Measurements from ENCODE around the gene FUNDC2. TPM values are rescaled to one million over a fixed set of nuclear protein-coding genes. Genes with fewer than 3 reads are reported as not detected.

FUNDC2 gene
- polyA plus RNA-seq, 3 donors, result 42.7 to 166 (median 148) TPM

- H3K9ac ChIP-seq (ENCODE audit: insufficient read depth, low read length, poor library complexity, severe bottlenecking), result no peak overlapping the region
- H3K27me3 ChIP-seq (ENCODE audit: control insufficient read depth in 2 of 2, insufficient read depth in 2 of 2, low read length in 2 of 2), result peaks cover 0 to 2% of the 10 kb centered on the region in 2 donors
- H3K27ac ChIP-seq (ENCODE audit: low read depth in 1 of 2, low read length in 2 of 2), result no peak overlapping the region
- no peak overlapping the region for H3K4me2 ChIP-seq (replicated peaks; ENCODE audit: extremely low read depth, low read length, poor library complexity, severe bottlenecking)
- H3K4me3 ChIP-seq (replicated peaks in 1 of 3; ENCODE audit: low read depth in 2 of 3, low read length in 3 of 3), result no peak overlapping the region
- intact Hi-C loops (cut with micrococcal nuclease), result no loop called here
- peaks cover 5 to 6% of the 10 kb centered on the region in 2 donors for H3K4me1 ChIP-seq (ENCODE audit: control insufficient read depth in 1 of 2, insufficient read depth in 2 of 2, low read length in 2 of 2)
- H3K9me3 Mint-ChIP-seq, result peaks cover 0 to 5% (median 0%) of the 10 kb centered on the region in 7 donors
- 100% methylated on average over 1 of the region's 6 CpGs for WGBS (ENCODE audit: insufficient coverage)
- peak overlapping the region in 1 of 7 donors; percentile 34 for H3K27ac Mint-ChIP-seq
- H3K4me1 Mint-ChIP-seq, result peaks cover 8% of the 10 kb centered on the region
- no peak overlapping the region for H3K4me3 Mint-ChIP-seq
- H3K36me3 ChIP-seq (replicated peaks in 1 of 2; ENCODE audit: control insufficient read depth in 1 of 2, insufficient read depth in 2 of 2, low read length in 2 of 2), result no peaks in the 10 kb centered on the region
- H3K36me3 Mint-ChIP-seq, result peaks cover 0 to 4% of the 10 kb centered on the region in 2 donors
- no peak for TF ChIP-seq CTCF (IDR thresholded peaks at IDR 0.05)
- H3K79me2 ChIP-seq (ENCODE audit: insufficient read depth, low read length), result peaks cover 11% of the 10 kb centered on the region
- no peak overlapping the region for H2AFZ ChIP-seq (ENCODE audit: insufficient read depth, low read depth, low read length, poor library complexity, severe bottlenecking)
- DNase-seq, result no peak
- H3K9me3 ChIP-seq (replicated peaks in 1 of 2; ENCODE audit: control insufficient read depth in 1 of 2, insufficient read depth in 1 of 2, low read length in 2 of 2), result no peaks in the 10 kb centered on the region
- H4K20me1 ChIP-seq (ENCODE audit: insufficient read depth, low read length), result no peaks in the 10 kb centered on the region
- peaks cover 0 to 3% (median 0%) of the 10 kb centered on the region in 3 donors for H3K27me3 Mint-ChIP-seq (ENCODE audit: low read depth in 3 of 3)
Measured at GRCh38 chrX:155023907-155024833, 2.5 kb upstream of the FUNDC2 start.

- H4K20me1 ChIP-seq (ENCODE audit: insufficient read depth, low read length), result no peaks in the 10 kb centered on the region
- H3K36me3 ChIP-seq (replicated peaks in 1 of 2; ENCODE audit: control insufficient read depth in 1 of 2, insufficient read depth in 2 of 2, low read length in 2 of 2), result no peaks in the 10 kb centered on the region
- H3K9ac ChIP-seq (ENCODE audit: insufficient read depth, low read length, poor library complexity, severe bottlenecking), result peak overlapping the region; percentile 87
- no peaks in the 10 kb centered on the region for H3K9me3 ChIP-seq (replicated peaks in 1 of 2; ENCODE audit: control insufficient read depth in 1 of 2, insufficient read depth in 1 of 2, low read length in 2 of 2)
- H3K27ac ChIP-seq (ENCODE audit: low read depth in 1 of 2, low read length in 2 of 2), result peak overlapping the region; percentile 94 to 96
- H3K4me2 ChIP-seq (replicated peaks; ENCODE audit: extremely low read depth, low read length, poor library complexity, severe bottlenecking), result peak overlapping the region; percentile 46
- peak overlapping the region; percentile 41 for H2AFZ ChIP-seq (ENCODE audit: insufficient read depth, low read depth, low read length, poor library complexity, severe bottlenecking)
- peaks cover 28% of the 10 kb centered on the region for H3K79me2 ChIP-seq (ENCODE audit: insufficient read depth, low read length)
- H3K27ac Mint-ChIP-seq, result peak overlapping the region; percentile 95 to 97 (median 96)
- H3K27me3 Mint-ChIP-seq (ENCODE audit: low read depth in 3 of 3), result peaks cover 0 to 3% (median 0%) of the 10 kb centered on the region in 3 donors
- peaks cover 5 to 6% of the 10 kb centered on the region in 2 donors for H3K4me1 ChIP-seq (ENCODE audit: control insufficient read depth in 1 of 2, insufficient read depth in 2 of 2, low read length in 2 of 2)
- peaks cover 11% of the 10 kb centered on the region for H3K4me1 Mint-ChIP-seq
- peaks cover 4 to 5% of the 10 kb centered on the region in 2 donors for H3K36me3 Mint-ChIP-seq
- no peak for DNase-seq
- no peak for TF ChIP-seq CTCF (IDR thresholded peaks at IDR 0.05)
- peak overlapping the region; percentile 41 to 70 (median 45) for H3K4me3 ChIP-seq (replicated peaks in 1 of 3; ENCODE audit: low read depth in 2 of 3, low read length in 3 of 3)
- H3K9me3 Mint-ChIP-seq, result peaks cover 0 to 5% (median 0%) of the 10 kb centered on the region in 7 donors
- WGBS (ENCODE audit: insufficient coverage), result 0% methylated on average over 1 of the region's 16 CpGs
- intact Hi-C loops (cut with micrococcal nuclease), result loop anchor here (5.0 kb wide), 1 partner anchor 46 kb away; the partner anchor contains the start of genes BRCC3 (in 2 of the 2), CMC4 (in 2 of the 2) and MTCP1 (in 2 of the 2)
- H3K27me3 ChIP-seq (ENCODE audit: control insufficient read depth in 2 of 2, insufficient read depth in 2 of 2, low read length in 2 of 2), result peaks cover 0 to 2% of the 10 kb centered on the region in 2 donors
- peak overlapping the region; percentile 76 to 82 for H3K4me3 Mint-ChIP-seq
Measured at GRCh38 chrX:155026420-155026726, 271 bp upstream of the FUNDC2 start.

Measured in CD14-positive monocyte (primary cell).